ENCODE data around the gene TMEM59.

The TMEM59 gene

DNA sequence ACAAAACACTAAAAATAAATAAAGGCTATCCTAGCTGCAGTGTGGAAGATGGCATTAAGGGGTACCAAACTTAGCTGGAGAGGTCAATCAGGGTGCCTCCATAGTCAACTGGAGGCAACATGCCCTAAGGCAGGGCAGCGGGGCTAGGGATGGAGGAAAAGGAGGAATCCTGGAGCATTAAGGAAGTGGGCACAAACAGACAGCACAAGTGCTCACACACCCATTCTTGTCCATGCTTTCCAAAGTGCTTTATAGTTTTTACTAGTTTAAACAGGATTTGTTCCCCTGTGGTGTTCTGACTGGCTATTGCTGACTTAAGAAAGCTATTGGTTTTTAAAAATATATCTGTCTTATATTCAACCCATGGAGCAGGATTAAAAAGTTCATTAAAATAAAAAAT is 33.8 kb upstream of the TMEM59 start:
- peaks cover 6% of the 10 kb centered on the region; the same call in 1 of the 2 replicates for H3K4me1 ChIP-seq (ENCODE audit: control insufficient read depth, insufficient read depth, low read length)
- H3K9me3 ChIP-seq (ENCODE audit: control insufficient read depth, insufficient read depth, low read length): no peaks in the 10 kb centered on the region
- no peaks in the 10 kb centered on the region for H3K27me3 ChIP-seq (ENCODE audit: control insufficient read depth, insufficient read depth, low read length)
- no peak overlapping the region for H3K9ac ChIP-seq (ENCODE audit: low read depth, low read length)
- no peak overlapping the region for H3K27ac ChIP-seq (ENCODE audit: low read depth, low read length)
- no peaks in the 10 kb centered on the region for H3K36me3 ChIP-seq (ENCODE audit: control insufficient read depth, insufficient read depth, low read length)
- H3K4me3 ChIP-seq (ENCODE audit: low read depth, low read length): no peak overlapping the region

DNA sequence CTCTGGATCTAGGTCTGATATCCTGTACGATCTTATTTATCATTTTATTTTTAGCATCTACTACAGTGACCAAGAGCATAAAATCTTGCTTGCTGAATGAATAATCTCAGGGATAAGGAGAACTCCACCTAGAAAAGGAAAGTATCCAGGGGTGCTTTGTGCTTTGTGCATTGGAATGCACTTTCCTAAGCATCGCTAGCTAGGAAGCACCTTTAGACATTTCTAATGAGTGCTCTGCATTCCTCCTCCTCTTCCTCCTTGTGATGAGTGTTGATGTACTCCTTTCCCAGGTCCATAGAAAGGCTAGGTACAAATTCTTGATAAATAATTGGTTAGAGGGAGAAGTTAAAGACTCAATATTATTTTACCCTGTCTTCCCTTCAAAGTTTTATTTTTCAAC is 31.8 kb upstream of the TMEM59 start:
- H3K9ac ChIP-seq (ENCODE audit: low read depth, low read length): no peak overlapping the region
- no peak overlapping the region for H3K4me3 ChIP-seq (ENCODE audit: low read depth, low read length)
- no peak overlapping the region for H3K27ac ChIP-seq (ENCODE audit: low read depth, low read length)
- H3K4me1 ChIP-seq (ENCODE audit: control insufficient read depth, insufficient read depth, low read length): peaks cover 6% of the 10 kb centered on the region; the same call in 1 of the 2 replicates
- no peaks in the 10 kb centered on the region for H3K36me3 ChIP-seq (ENCODE audit: control insufficient read depth, insufficient read depth, low read length)
- H3K9me3 ChIP-seq (ENCODE audit: control insufficient read depth, insufficient read depth, low read length): no peaks in the 10 kb centered on the region
- H3K27me3 ChIP-seq (ENCODE audit: control insufficient read depth, insufficient read depth, low read length): no peaks in the 10 kb centered on the region

DNA sequence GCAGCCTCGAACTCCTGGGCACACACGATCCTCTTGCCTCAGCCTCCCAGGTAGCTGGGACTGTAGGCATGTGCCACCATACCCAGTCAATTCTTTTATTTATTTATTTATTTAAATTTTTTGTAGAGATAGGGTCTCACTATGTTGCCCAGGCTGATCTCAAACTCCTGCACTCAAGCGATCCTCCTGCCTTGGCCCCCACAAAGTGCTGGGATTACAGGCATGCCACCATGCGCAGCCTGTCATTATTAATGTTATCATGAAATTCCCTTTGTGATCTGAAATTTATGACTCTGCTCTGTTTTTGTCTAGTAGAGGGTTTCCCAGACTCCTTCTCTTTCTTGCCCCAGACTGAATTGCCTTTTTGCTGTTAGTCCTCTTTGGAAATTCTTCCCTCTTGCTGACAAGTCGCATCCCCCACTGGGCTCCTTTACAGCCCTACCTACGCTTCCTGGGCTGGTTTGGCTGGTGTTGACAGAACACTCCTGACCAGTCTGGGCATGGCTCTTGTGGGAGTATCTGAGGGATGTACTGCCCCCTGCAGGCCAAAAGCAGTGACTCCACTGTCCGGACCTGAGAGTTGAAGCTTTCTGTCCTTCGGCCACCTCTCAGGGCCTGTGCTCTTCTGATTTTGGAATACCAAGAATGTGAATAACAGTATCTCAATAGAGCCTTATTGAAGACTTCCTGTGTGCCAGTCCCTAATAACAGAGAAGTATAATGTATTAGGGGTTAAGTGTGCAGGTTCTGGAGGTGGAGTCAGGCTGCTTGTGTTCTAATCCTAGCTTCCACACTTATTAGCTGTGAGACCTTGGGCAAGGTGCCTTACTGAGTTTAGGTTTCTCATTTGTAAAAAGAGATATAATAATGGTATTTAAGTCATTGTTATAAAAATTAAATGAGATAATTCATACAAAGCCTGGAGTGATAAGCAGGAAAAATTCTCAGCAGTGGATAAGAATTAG is 28.6 kb upstream of the TMEM59 start:
- H3K9ac ChIP-seq (ENCODE audit: low read depth, low read length): no peak overlapping the region
- no peaks in the 10 kb centered on the region for H3K9me3 ChIP-seq (ENCODE audit: control insufficient read depth, insufficient read depth, low read length)

DNA sequence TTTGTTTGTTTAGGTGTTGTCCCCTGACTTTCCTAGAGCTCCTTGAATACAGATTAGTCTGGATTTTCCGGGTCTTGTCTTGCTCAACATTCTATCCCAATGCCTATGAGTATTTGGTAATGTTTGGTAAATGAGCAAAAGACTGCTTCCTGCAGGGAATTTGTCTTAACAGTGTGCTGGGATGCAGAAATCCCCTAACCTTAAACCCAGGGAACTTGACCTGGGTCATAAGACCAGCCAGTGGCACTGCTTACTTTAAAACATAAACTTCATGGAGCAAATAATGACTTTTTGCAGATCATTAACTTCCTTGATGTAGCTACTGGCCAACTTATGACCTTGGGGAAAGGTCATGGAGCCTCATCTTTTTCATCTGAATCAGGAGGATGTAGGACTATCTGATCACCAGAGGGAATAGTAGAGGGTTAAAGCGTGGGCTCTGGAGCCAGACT is 27.6 kb upstream of the TMEM59 start:
- no peak overlapping the region for H3K27ac ChIP-seq (ENCODE audit: low read depth, low read length)
- H3K9ac ChIP-seq (ENCODE audit: low read depth, low read length): no peak overlapping the region
- no peaks in the 10 kb centered on the region for H3K27me3 ChIP-seq (ENCODE audit: control insufficient read depth, insufficient read depth, low read length)
- H3K36me3 ChIP-seq (ENCODE audit: control insufficient read depth, insufficient read depth, low read length): no peaks in the 10 kb centered on the region
- no peaks in the 10 kb centered on the region for H3K9me3 ChIP-seq (ENCODE audit: control insufficient read depth, insufficient read depth, low read length)
- peaks cover 6% of the 10 kb centered on the region; the same call in 1 of the 2 replicates for H3K4me1 ChIP-seq (ENCODE audit: control insufficient read depth, insufficient read depth, low read length)
- no peak overlapping the region for H3K4me3 ChIP-seq (ENCODE audit: low read depth, low read length)

More for the DNA sequence above, 28.6 kb upstream of the TMEM59 start:
- no peak overlapping the region for H3K4me3 ChIP-seq (ENCODE audit: low read depth, low read length)
- no peaks in the 10 kb centered on the region for H3K36me3 ChIP-seq (ENCODE audit: control insufficient read depth, insufficient read depth, low read length)
- no peaks in the 10 kb centered on the region for H3K27me3 ChIP-seq (ENCODE audit: control insufficient read depth, insufficient read depth, low read length)
- peaks cover 6% of the 10 kb centered on the region; the same call in 1 of the 2 replicates for H3K4me1 ChIP-seq (ENCODE audit: control insufficient read depth, insufficient read depth, low read length)
- H3K27ac ChIP-seq (ENCODE audit: low read depth, low read length): no peak overlapping the region

DNA sequence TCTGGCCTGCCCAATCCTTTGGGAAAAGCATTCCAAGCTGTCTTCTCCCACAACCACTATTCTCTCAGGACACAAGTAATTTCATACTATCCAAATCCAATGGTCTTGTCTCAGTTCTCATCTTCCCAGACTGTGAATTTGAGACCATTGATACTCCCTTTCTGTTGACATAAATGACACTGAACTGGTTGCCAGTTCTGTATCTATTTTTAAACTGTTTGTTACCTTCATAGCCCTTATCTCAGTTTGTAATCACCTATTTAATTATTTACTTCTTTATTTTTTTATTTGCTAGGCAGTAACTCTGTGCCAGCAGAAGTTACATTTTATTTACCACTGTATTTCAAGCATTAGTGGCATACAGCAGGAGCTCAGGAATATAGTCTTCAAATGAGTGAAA is 24.4 kb upstream of the TMEM59 start:
- Histone ChIP-seq H3K9me3 (ENCODE audit: control insufficient read depth, insufficient read depth, low read length) (no peaks in the 10 kb centered on the region), H3K9ac (ENCODE audit: low read depth, low read length) (no peak overlapping the region), H3K4me3 (ENCODE audit: low read depth, low read length) (no peak overlapping the region), H3K4me1 (ENCODE audit: control insufficient read depth, insufficient read depth, low read length) (no peaks in the 10 kb centered on the region), H3K36me3 (ENCODE audit: control insufficient read depth, insufficient read depth, low read length) (no peaks in the 10 kb centered on the region), H3K27ac (ENCODE audit: low read depth, low read length) (no peak overlapping the region), H3K27me3 (ENCODE audit: control insufficient read depth, insufficient read depth, low read length) (no peaks in the 10 kb centered on the region)

DNA sequence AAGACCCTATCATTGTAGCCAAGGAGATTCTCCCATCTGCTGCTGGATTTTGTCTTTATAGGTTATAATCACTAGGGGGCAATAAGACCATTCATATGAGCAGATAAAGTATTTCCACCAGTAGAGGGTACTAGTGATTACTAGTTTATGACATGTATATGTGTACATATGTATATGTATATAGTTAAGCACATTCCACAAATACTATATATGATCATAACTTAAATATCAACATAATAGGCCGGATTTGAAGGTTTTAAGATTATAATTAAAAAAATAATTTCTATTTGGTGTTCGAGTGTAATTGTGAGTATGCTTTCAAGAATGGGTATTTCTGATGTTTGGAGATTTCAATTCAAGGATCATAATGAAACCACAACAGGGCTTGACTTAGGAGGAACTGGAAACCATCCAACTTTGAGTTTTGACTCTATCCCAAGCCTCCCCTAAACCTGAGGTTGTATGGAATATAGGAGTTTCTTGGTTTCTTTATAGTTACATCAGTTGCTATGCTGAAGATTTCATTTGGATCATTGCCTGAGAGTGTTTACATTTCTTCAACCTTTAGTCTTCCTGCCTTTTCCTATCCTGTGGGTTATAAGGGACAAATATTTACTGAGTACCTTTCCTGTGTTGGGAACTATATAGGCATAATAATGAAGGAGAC is 17.3 kb upstream of the TMEM59 start:
- Histone ChIP-seq H3K4me3 (ENCODE audit: low read depth, low read length) (no peak overlapping the region), H3K27ac (ENCODE audit: low read depth, low read length) (no peak overlapping the region), H3K9me3 (ENCODE audit: control insufficient read depth, insufficient read depth, low read length) (0 out of 2 replicates have a peak, but pooled peaks cover 3% of the 10 kb centered on the region), H3K36me3 (ENCODE audit: control insufficient read depth, insufficient read depth, low read length) (peaks cover 4% of the 10 kb centered on the region), H3K9ac (ENCODE audit: low read depth, low read length) (no peak overlapping the region), H3K27me3 (ENCODE audit: control insufficient read depth, insufficient read depth, low read length) (no peaks in the 10 kb centered on the region), H3K4me1 (ENCODE audit: control insufficient read depth, insufficient read depth, low read length) (no peaks in the 10 kb centered on the region)

DNA sequence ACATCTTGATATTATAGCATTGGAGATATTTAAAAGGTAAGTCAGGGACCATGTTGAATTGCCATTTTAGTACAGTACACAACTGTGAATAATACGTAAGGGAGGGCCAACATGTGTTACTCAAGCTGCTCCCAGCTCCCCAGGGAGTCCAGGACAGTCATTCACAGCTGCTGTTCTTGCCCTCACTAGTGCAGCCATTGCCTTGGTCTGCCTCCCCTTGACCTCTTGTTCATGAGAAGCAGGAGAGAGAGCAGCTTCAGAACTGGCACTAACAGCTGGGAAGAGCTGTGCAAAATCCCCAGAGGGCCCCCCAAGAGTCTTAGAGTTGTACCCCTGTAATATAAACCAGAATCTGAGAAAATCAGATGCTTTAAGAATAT is 16.8 kb upstream of the TMEM59 start:
- no peak overlapping the region for H3K9ac ChIP-seq (ENCODE audit: low read depth, low read length)
- H3K36me3 ChIP-seq (ENCODE audit: control insufficient read depth, insufficient read depth, low read length): peaks cover 4% of the 10 kb centered on the region
- no peak overlapping the region for H3K4me3 ChIP-seq (ENCODE audit: low read depth, low read length)
- H3K27me3 ChIP-seq (ENCODE audit: control insufficient read depth, insufficient read depth, low read length): no peaks in the 10 kb centered on the region
- H3K4me1 ChIP-seq (ENCODE audit: control insufficient read depth, insufficient read depth, low read length): no peaks in the 10 kb centered on the region
- no peak overlapping the region for H3K27ac ChIP-seq (ENCODE audit: low read depth, low read length)
- H3K9me3 ChIP-seq (ENCODE audit: control insufficient read depth, insufficient read depth, low read length): 0 out of 2 replicates have a peak, but pooled peaks cover 3% of the 10 kb centered on the region

DNA sequence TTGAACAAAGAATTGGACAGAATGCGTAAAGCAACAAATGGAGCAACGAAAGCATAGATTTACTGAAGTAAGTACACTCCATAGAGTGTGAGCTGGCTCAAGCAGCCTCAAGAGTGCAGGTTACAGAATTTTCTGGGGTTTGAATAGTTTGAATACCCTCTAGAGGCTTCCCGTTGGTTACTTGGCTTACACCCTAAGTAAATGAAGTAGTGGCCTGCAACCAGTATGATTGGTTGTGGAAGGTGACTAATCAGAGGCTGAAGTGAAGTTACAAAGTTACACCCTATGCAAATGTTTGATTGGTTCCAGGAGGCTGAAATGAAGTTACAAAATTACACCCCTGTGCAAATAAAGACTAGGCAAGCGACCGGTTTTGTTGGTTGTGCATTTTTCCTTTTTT is 11.3 kb upstream of the TMEM59 start:
- no peaks in the 10 kb centered on the region for H3K4me1 ChIP-seq (ENCODE audit: control insufficient read depth, insufficient read depth, low read length)
- H3K27me3 ChIP-seq (ENCODE audit: control insufficient read depth, insufficient read depth, low read length): no peaks in the 10 kb centered on the region
- H3K4me3 ChIP-seq (ENCODE audit: low read depth, low read length): no peak overlapping the region
- H3K9ac ChIP-seq (ENCODE audit: low read depth, low read length): no peak overlapping the region
- H3K27ac ChIP-seq (ENCODE audit: low read depth, low read length): no peak overlapping the region
- H3K9me3 ChIP-seq (ENCODE audit: control insufficient read depth, insufficient read depth, low read length): no peaks in the 10 kb centered on the region
- no peaks in the 10 kb centered on the region for H3K36me3 ChIP-seq (ENCODE audit: control insufficient read depth, insufficient read depth, low read length)

DNA sequence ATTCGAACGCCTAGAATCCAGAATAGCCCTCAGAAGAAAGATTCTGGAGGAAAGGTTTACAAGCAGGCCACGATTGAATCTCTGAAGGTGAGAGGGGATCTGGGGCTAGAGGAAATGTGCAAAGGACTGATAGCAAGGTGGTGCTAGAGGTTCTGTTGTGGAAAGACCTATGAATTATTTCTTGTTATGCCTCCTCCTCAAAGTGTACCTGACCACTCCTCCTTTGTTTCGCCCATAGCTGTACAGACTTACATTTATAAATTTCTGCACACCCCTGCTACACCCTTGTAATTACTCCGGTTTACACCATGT is 1.4 kb upstream of the TMEM59 start:
- no peak overlapping the region for H3K27ac ChIP-seq (ENCODE audit: low read depth, low read length)
- H3K27me3 ChIP-seq (ENCODE audit: control insufficient read depth, insufficient read depth, low read length): no peaks in the 10 kb centered on the region
- no peaks in the 10 kb centered on the region for H3K9me3 ChIP-seq (ENCODE audit: control insufficient read depth, insufficient read depth, low read length)
- H3K4me3 ChIP-seq (ENCODE audit: low read depth, low read length): peak overlapping the region; percentile 91
- 0 out of 2 replicates have a peak overlapping the region, but pooled peaks have one; percentile 71 for H3K9ac ChIP-seq (ENCODE audit: low read depth, low read length)
- no peaks in the 10 kb centered on the region for H3K36me3 ChIP-seq (ENCODE audit: control insufficient read depth, insufficient read depth, low read length)
- H3K4me1 ChIP-seq (ENCODE audit: control insufficient read depth, insufficient read depth, low read length): peaks cover 13% of the 10 kb centered on the region

DNA sequence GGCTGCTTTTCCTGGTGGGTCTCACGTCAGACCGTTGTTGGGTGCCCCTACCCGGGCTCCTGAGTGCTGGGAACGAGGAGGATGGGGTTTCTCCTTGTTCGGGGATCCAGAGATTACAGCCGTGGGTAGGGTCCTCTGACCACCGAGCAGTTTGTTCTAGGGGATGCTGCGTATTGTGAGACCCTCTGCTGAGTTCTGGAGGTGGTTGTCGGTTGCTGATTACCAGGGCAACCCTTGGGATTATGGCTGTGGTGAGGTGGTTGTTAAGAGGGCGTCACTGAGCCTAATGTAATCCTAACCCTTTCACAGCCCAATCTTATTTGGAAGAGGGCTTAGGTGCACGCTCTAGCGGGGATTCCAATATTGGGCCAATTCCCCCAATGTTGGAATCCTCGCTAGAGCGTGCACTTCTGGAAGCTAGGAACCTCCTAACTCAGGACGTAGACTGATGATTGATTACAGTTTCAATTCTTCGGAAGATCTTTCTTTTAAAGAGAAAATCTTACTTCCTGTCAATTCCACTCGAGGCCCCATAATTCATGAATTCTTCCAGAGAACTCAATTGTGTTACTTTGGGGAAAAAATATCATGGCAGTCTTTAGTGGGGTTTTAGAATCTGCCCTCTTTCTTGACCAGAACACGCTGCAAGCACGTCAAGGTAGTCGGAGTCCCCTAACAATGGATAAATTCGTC is 887 bp upstream of the TMEM59 start:
- Histone ChIP-seq H3K4me1 (ENCODE audit: control insufficient read depth, insufficient read depth, low read length) (peaks cover 13% of the 10 kb centered on the region), H3K9ac (ENCODE audit: low read depth, low read length) (peak overlapping the region; percentile 71), H3K27ac (ENCODE audit: low read depth, low read length) (peak overlapping the region; percentile 90), H3K36me3 (ENCODE audit: control insufficient read depth, insufficient read depth, low read length) (no peaks in the 10 kb centered on the region), H3K4me3 (ENCODE audit: low read depth, low read length) (peak overlapping the region; percentile 91), H3K9me3 (ENCODE audit: control insufficient read depth, insufficient read depth, low read length) (no peaks in the 10 kb centered on the region), H3K27me3 (ENCODE audit: control insufficient read depth, insufficient read depth, low read length) (no peaks in the 10 kb centered on the region)
